Neural progenitor cell (in vitro differentiated cells): ENCODE data around the gene TPGS1. TPM values are rescaled to one million over a fixed set of nuclear protein-coding genes. Genes with fewer than 3 reads are reported as not detected.

Experiments used
- DNase-seq: peaks from one replicate; pipeline ENCODE4 v3.0.0-alpha.2; 2016; ENCODE audit warnings: low spot score
- H2AFZ ChIP-seq: fragments of 200-600 bp; sonication (generic); replicated peaks from 2 replicates; pipeline ENCODE4 v1.6.1; 2016; ENCODE audit warnings: antibody characterized with exemption
- H3F3A ChIP-seq: fragments of 200-600 bp; sonication (generic); 2 replicates; pipeline ENCODE4 v1.6.1; 2016; ENCODE audit warnings: antibody characterized with exemption, low read depth
- H3K27ac ChIP-seq: fragments of 200-600 bp; sonication (generic); 2 replicates; pipeline ENCODE4 v1.5.1; 2016; ENCODE audit warnings: mild to moderate bottlenecking
- H3K27me3 ChIP-seq: fragments of 200-600 bp; sonication (generic); 2 replicates; pipeline ENCODE4 v1.6.1; 2016; ENCODE audit warnings: mild to moderate bottlenecking, moderate library complexity
- H3K36me3 ChIP-seq: fragments of 200-600 bp; sonication (generic); 2 replicates; pipeline ENCODE4 v1.5.1; 2016
- H3K4me1 ChIP-seq: fragments of 200-600 bp; sonication (generic); 2 replicates; pipeline ENCODE4 v1.6.1; 2016; ENCODE audit warnings: mixed run types
- H3K4me2 ChIP-seq: fragments of 200-600 bp; sonication (generic); 2 replicates; pipeline ENCODE4 v1.6.1; 2016
- H3K4me3 ChIP-seq: fragments of 200-600 bp; sonication (generic); 2 replicates; pipeline ENCODE4 v1.5.1; 2016
- H3K79me2 ChIP-seq: fragments of 200-600 bp; sonication (generic); 2 replicates; pipeline ENCODE4 v1.6.1; 2016; ENCODE audit warnings: low read depth
- H3K9ac ChIP-seq: fragments of 200-600 bp; sonication (generic); 2 replicates; pipeline ENCODE4 v1.6.1; 2016
- H3K9me3 ChIP-seq: fragments of 200-600 bp; sonication (generic); 2 replicates; pipeline ENCODE4 v1.5.1; 2016; ENCODE audit warnings: low read depth
- H4K20me1 ChIP-seq: fragments of 200-600 bp; sonication (generic); 2 replicates; pipeline ENCODE4 v1.6.1; 2016; ENCODE audit warnings: low read depth
- H3K27ac Mint-ChIP-seq: 3 replicates; pipeline ENCODE4 v1.8.0; 2021; ENCODE audit warnings: mixed read lengths
- H3K27me3 Mint-ChIP-seq: 2 replicates; pipeline ENCODE4 v1.8.0; 2022; ENCODE audit warnings: low read depth, mild to moderate bottlenecking, inconsistent platforms, moderate library complexity, mixed read lengths; ENCODE audit not compliant: insufficient read depth
- H3K36me3 Mint-ChIP-seq: 3 replicates; pipeline ENCODE4 v1.8.0; 2021; ENCODE audit warnings: mixed read lengths
- H3K4me1 Mint-ChIP-seq: 3 replicates; pipeline ENCODE4 v1.8.0; 2021; ENCODE audit warnings: mixed read lengths
- H3K4me3 Mint-ChIP-seq: 3 replicates; pipeline ENCODE4 v1.8.0; 2021; ENCODE audit warnings: mild to moderate bottlenecking, moderate library complexity, mixed read lengths
- H3K9me3 Mint-ChIP-seq: 3 replicates; pipeline ENCODE4 v1.8.0; 2020; ENCODE audit warnings: mixed read lengths
- EZH2 ChIP-seq: fragments of 200-600 bp; sonication (generic); IDR thresholded peaks from 2 replicates; pipeline ENCODE4 v1.6.1; 2017; ENCODE audit warnings: antibody characterized with exemption, mild to moderate bottlenecking, moderate library complexity
- EZH2phosphoT487 ChIP-seq: fragments of 200-600 bp; sonication (generic); IDR thresholded peaks from 2 replicates; pipeline ENCODE4 v1.6.1; 2017; ENCODE audit warnings: antibody characterized with exemption
- total RNA-seq: library from RNA; depleted of rRNA; stranded (reverse); fragments of >200 nt; gene quantifications from 2 replicates; pipeline ENCODE4 v1.2.3, GENCODE V29; 2015; ENCODE audit warnings: low replicate concordance
- TF ChIP-seq, protein P1 (sequence below): fragments of 200-600 bp; sonication (generic); IDR thresholded peaks from 2 replicates; pipeline ENCODE4 v1.5.1; 2017; ENCODE audit warnings: antibody characterized with exemption, mild to moderate bottlenecking

Gene TPGS1
- total RNA-seq, 1 donor from 2014 or later, result 9.4 TPM

DNA sequence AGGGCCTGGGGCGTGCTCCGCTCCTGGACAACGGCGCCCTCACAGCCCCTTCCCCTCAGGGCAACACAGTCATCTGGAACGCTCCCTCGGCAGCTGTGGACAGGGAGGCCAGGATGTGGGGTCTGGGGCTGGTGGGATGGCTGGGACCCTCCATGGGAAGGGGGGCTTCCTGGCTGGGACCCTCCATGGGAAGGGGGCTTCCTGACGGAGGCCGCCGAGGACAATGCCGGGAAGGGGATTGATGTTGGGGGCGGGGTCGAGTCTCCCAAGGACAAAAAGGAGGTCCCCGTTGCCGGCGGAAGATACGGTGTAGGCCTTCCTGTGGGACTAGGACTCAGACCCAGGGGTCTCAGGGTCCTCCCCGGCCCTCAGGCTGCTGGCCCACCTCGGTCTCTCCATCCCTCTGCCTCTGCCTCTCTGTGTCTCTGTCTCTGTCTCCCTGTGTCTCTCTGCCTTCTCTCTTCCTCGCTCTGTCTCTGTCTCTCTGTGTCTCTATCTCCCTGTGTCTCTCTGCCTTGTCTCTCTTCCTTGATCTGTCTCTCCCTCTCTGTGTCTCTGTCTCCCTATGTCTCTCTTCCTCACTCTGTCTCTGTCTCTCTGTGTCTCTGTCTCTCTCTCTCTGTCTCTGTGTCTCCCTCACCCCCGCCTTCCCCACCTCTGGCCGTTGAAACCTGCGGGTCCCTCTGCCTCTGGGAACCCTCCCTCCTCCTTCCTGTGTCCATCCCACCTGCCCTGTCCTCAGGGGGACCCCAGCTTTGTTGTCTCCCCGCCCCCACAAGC lies 13.7 kb upstream of the TPGS1 start:
- no peak overlapping the region for H3K9ac ChIP-seq
- peaks cover 3% of the 10 kb centered on the region for H3K9me3 Mint-ChIP-seq
- no peak overlapping the region for H2AFZ ChIP-seq
- H3K27me3 ChIP-seq, result peaks cover 32% of the 10 kb centered on the region
- TF ChIP-seq EZH2phosphoT487 (no peak), EZH2 (no peak)
- TF ChIP-seq, protein P1, sequence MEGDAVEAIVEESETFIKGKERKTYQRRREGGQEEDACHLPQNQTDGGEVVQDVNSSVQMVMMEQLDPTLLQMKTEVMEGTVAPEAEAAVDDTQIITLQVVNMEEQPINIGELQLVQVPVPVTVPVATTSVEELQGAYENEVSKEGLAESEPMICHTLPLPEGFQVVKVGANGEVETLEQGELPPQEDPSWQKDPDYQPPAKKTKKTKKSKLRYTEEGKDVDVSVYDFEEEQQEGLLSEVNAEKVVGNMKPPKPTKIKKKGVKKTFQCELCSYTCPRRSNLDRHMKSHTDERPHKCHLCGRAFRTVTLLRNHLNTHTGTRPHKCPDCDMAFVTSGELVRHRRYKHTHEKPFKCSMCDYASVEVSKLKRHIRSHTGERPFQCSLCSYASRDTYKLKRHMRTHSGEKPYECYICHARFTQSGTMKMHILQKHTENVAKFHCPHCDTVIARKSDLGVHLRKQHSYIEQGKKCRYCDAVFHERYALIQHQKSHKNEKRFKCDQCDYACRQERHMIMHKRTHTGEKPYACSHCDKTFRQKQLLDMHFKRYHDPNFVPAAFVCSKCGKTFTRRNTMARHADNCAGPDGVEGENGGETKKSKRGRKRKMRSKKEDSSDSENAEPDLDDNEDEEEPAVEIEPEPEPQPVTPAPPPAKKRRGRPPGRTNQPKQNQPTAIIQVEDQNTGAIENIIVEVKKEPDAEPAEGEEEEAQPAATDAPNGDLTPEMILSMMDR, result no peak
- no peak overlapping the region for H3K27ac ChIP-seq
- no peak overlapping the region for H3K4me3 Mint-ChIP-seq
- H3K27ac Mint-ChIP-seq, result no peak overlapping the region
- no peaks in the 10 kb centered on the region for H3K79me2 ChIP-seq
- no peaks in the 10 kb centered on the region for H3K36me3 ChIP-seq
- peaks cover 14% of the 10 kb centered on the region for H3K4me1 Mint-ChIP-seq
- H3K36me3 Mint-ChIP-seq, result peaks cover 2% of the 10 kb centered on the region
- no peaks in the 10 kb centered on the region for H3K9me3 ChIP-seq
- no peaks in the 10 kb centered on the region for H3K4me1 ChIP-seq
- no peak overlapping the region for H3K4me3 ChIP-seq
- H3K4me2 ChIP-seq, result no peak overlapping the region
- H3F3A ChIP-seq, result peaks cover 39% of the 10 kb centered on the region
- H3K27me3 Mint-ChIP-seq, result peaks cover 12% of the 10 kb centered on the region
- H4K20me1 ChIP-seq, result peaks cover 18% of the 10 kb centered on the region
- DNase-seq, result no peak

DNA sequence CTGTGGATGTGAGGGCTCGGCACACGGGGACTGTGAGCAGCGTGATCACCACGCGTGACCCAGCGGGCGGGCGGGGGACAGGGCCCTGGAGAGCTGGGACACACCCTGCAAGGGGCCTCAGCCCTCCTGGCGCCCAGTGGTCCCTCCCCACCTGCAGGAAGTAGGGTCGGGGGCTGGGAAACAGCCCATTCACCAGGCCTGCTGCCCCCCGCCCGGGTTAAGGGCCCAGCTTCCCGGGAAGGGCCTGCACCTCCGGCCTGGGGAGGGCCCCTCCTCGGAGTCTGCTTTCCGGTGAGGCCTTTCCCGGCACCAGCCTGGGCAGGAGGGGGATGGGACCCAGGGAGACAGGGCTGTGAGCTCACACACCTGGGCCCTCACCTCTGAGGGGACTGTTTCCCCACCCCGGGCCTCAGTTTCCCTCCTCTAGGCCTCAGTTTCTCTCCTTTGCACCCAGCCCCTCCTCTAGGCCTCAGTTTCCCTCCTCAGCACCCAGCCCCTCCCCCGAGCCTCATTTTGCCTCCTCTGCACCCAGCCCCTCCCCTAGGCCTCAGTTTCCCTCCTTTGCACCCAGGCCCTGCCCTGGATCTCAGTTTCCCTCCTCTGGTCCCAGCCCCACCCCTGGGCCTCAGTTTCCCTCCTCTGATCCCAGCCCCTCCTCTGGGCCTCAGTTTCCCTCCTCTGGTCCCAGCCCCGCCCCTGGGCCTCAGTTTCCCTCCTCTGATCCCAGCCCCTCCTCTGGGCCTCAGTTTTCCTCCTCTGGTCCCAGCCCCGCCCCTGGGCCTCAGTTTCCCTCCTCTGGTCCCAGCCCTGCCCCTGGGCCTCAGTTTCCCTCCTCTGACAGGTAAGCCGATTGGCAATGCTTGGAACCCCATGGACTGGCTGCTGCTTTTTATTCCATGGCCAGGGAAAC lies 12.9 kb upstream of the TPGS1 start:
- H4K20me1 ChIP-seq, result peaks cover 18% of the 10 kb centered on the region
- Mint-ChIP-seq H3K36me3 (peaks cover 5% of the 10 kb centered on the region), H3K4me3 (no peak overlapping the region), H3K27ac (no peak overlapping the region), H3K27me3 (peaks cover 17% of the 10 kb centered on the region), H3K4me1 (peaks cover 17% of the 10 kb centered on the region), H3K9me3 (peaks cover 7% of the 10 kb centered on the region)
- no peaks in the 10 kb centered on the region for H3K79me2 ChIP-seq
- H3K4me2 ChIP-seq, result no peak overlapping the region
- H3K36me3 ChIP-seq, result no peaks in the 10 kb centered on the region
- no peak overlapping the region for H3K4me3 ChIP-seq
- H3K9ac ChIP-seq, result no peak overlapping the region
- H3F3A ChIP-seq, result peaks cover 36% of the 10 kb centered on the region
- TF ChIP-seq EZH2phosphoT487 (no peak), EZH2 (no peak)
- TF ChIP-seq, protein P1, result no peak
- no peak overlapping the region for H2AFZ ChIP-seq
- H3K4me1 ChIP-seq, result no peaks in the 10 kb centered on the region
- DNase-seq, result no peak
- H3K27me3 ChIP-seq, result peaks cover 40% of the 10 kb centered on the region
- H3K27ac ChIP-seq, result no peak overlapping the region
- H3K9me3 ChIP-seq, result no peaks in the 10 kb centered on the region

DNA sequence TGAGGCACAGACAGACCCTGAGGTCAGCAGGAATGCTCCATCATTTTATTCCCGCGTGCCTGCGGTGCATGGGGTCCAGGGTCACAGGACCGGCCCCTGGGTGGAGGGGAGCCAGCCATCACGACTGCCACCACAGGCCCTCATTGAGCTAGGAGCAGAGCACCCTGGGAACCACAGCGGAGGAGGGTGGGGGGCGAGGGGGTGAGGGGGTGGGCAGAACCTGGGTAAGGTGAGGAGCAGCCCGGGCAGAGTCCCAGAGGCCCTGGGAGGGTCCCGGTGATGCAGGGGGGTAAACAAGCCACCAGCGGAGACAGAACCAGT lies 12.3 kb upstream of the TPGS1 start:
- peak overlapping the region; percentile 38 for H3K4me3 Mint-ChIP-seq
- Histone ChIP-seq H3K27me3 (peaks cover 47% of the 10 kb centered on the region), H3K9me3 (no peaks in the 10 kb centered on the region), H4K20me1 (peaks cover 18% of the 10 kb centered on the region), H3K36me3 (no peaks in the 10 kb centered on the region), H3K9ac (no peak overlapping the region), H3K4me3 (no peak overlapping the region), H3K4me2 (no peak overlapping the region), H3K27ac (no peak overlapping the region), H3K79me2 (no peaks in the 10 kb centered on the region), H3F3A (peaks cover 34% of the 10 kb centered on the region), H3K4me1 (no peaks in the 10 kb centered on the region), H2AFZ (no peak overlapping the region)
- TF ChIP-seq EZH2phosphoT487 (no peak), EZH2 (no peak)
- TF ChIP-seq, protein P1, result no peak
- no peak overlapping the region for H3K27ac Mint-ChIP-seq
- H3K36me3 Mint-ChIP-seq, result peaks cover 7% of the 10 kb centered on the region
- DNase-seq, result no peak
- H3K27me3 Mint-ChIP-seq, result peaks cover 20% of the 10 kb centered on the region
- peaks cover 14% of the 10 kb centered on the region for H3K4me1 Mint-ChIP-seq
- H3K9me3 Mint-ChIP-seq, result peaks cover 8% of the 10 kb centered on the region
